ENCODE results near the gene UGT1A9. TPM values are rescaled to one million over a fixed set of nuclear protein-coding genes. Genes with fewer than 3 reads are reported as not detected.

Gene UGT1A9
- total and polyA plus RNA-seq, 2 of the 4 experiments (the other 2 are of a cell fraction), result not detected

DNA sequence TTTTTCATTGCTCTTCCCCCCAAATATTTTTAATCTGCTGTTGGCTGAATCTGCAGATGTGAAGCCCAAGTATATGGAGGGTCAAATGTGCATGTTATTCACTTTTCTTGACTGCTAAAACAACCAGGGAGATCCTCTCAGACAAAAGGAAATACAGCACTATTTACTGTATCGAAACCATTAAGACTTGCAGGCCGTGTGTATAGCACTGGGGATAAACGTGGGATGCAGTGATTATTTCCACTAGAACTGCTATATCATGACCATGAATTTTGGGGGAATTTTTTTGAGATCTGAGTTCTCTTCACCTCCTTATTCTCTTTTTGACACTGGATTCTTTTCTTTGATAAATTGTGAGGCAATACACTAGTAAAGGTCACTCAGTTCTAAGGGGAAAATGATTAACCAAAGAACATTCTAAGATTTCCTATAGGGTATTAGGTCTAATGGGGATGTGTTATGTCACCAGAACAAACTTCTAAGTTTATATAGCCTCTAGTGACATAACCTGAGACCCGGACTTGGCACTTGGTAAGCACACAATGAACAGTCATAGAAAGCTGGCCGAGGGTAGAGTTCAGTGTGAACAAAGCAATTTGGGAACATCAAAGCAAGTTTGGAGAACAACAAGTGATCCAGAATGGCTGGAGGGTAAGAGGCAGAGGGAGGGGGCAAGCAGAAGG, 73.5 kb downstream of the UGT1A9 start:
- Histone ChIP-seq H4K8ac (ENCODE audit: low read depth in 2 of 2, low read length in 2 of 2) (no peak overlapping the region), H3K9me3 (ENCODE audit: control insufficient read depth, insufficient read depth, low read length) (no peaks in the 10 kb centered on the region), H3K36me3 (ENCODE audit: control insufficient read depth, insufficient read depth, low read length) (no peaks in the 10 kb centered on the region), H2BK15ac (ENCODE audit: low read depth, low read length) (no peak overlapping the region), H4K5ac (ENCODE audit: low read depth, low read length) (no peak overlapping the region), H4K20me1 (ENCODE audit: insufficient read depth, low read length) (no peaks in the 10 kb centered on the region), H2BK20ac (ENCODE audit: low read depth, low read length) (no peak overlapping the region), H3K79me1 (ENCODE audit: low read depth in 1 of 2, low read length in 2 of 2) (no peaks in the 10 kb centered on the region), H3K4me3 (ENCODE audit: insufficient read depth, low read depth, low read length) (no peak overlapping the region), H2BK5ac (ENCODE audit: low read depth, low read length, poor library complexity, severe bottlenecking) (no peak overlapping the region), H3K4me1 (ENCODE audit: control insufficient read depth, insufficient read depth, low read length) (no peaks in the 10 kb centered on the region), H2AK9ac (replicated peaks; ENCODE audit: low read depth, low read length, poor library complexity) (no peak overlapping the region), H3K23ac (ENCODE audit: low read depth, low read length) (no peak overlapping the region), H2BK120ac (ENCODE audit: low read depth, low read length) (no peak overlapping the region), H3K4me2 (ENCODE audit: low read depth, low read length) (no peak overlapping the region), H3K9ac (ENCODE audit: low read depth, low read length) (no peak overlapping the region), H3K9me1 (ENCODE audit: insufficient read depth, low read length) (no peaks in the 10 kb centered on the region), H3K56ac (ENCODE audit: extremely low read depth, insufficient read depth, low read length) (no peak overlapping the region), H3K27ac (ENCODE audit: insufficient read depth, low read length) (no peak overlapping the region), H2AK5ac (ENCODE audit: low read depth, low read length) (no peak overlapping the region), H3K4ac (ENCODE audit: low read depth, low read length) (no peak overlapping the region), H4K91ac (ENCODE audit: insufficient read depth, low read depth, low read length) (no peak overlapping the region), H3K18ac (ENCODE audit: low read depth, low read length) (no peak overlapping the region), H3K14ac (replicated peaks; ENCODE audit: low read depth, low read length) (no peak overlapping the region), H2AFZ (replicated peaks; ENCODE audit: low read length, poor library complexity) (no peak overlapping the region), H3K27me3 (ENCODE audit: control insufficient read depth, insufficient read depth, low read length) (no peaks in the 10 kb centered on the region; the same call in 1 of the 2 replicates)
- dilution Hi-C loops (cut with HindIII; ENCODE audit: low sequenced_read_pairs, unreplicated experiment), result no loop called here
- intact Hi-C loops (cut with micrococcal nuclease), result no loop called here
- ATAC-seq (ENCODE audit: low read depth) (no peak), DNase-seq (no peak)
- TF ChIP-seq RCOR1 (IDR thresholded peaks at IDR 0.05; ENCODE audit: insufficient replicate concordance, low read length) (no peak), RFX5 (IDR thresholded peaks at IDR 0.05; ENCODE audit: low read depth, low read length) (no peak), FOS (IDR thresholded peaks at IDR 0.05; ENCODE audit: low read depth, low read length) (no peak), SMC3 (IDR thresholded peaks at IDR 0.05; ENCODE audit: low read depth, low read length) (no peak), POLR2A (IDR thresholded peaks at IDR 0.05; ENCODE audit: low read depth, low read length) (no peak), RAD21 (IDR thresholded peaks at IDR 0.05; ENCODE audit: low read length) (no peak), CEBPB (IDR thresholded peaks at IDR 0.05; ENCODE audit: low read depth, low read length) (no peak), BHLHE40 (IDR thresholded peaks at IDR 0.05; ENCODE audit: low read depth, low read length) (no peak), NFE2L2 (IDR thresholded peaks at IDR 0.05; ENCODE audit: low read depth, low read length) (no peak), MAFK (IDR thresholded peaks at IDR 0.05; ENCODE audit: low read depth, low read length) (no peak), MXI1 (IDR thresholded peaks at IDR 0.05; ENCODE audit: borderline replicate concordance, low read depth, low read length) (no peak), MAZ (IDR thresholded peaks at IDR 0.05; ENCODE audit: borderline replicate concordance, low read depth, low read length) (no peak), CHD1 (IDR thresholded peaks at IDR 0.05; ENCODE audit: low read depth, low read length) (no peak)
- TF ChIP-seq, protein P1, sequence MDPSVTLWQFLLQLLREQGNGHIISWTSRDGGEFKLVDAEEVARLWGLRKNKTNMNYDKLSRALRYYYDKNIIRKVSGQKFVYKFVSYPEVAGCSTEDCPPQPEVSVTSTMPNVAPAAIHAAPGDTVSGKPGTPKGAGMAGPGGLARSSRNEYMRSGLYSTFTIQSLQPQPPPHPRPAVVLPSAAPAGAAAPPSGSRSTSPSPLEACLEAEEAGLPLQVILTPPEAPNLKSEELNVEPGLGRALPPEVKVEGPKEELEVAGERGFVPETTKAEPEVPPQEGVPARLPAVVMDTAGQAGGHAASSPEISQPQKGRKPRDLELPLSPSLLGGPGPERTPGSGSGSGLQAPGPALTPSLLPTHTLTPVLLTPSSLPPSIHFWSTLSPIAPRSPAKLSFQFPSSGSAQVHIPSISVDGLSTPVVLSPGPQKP (IDR thresholded peaks at IDR 0.05; ENCODE audit: borderline replicate concordance, low read depth, low read length), result no peak
- TF ChIP-seq, protein P2, sequence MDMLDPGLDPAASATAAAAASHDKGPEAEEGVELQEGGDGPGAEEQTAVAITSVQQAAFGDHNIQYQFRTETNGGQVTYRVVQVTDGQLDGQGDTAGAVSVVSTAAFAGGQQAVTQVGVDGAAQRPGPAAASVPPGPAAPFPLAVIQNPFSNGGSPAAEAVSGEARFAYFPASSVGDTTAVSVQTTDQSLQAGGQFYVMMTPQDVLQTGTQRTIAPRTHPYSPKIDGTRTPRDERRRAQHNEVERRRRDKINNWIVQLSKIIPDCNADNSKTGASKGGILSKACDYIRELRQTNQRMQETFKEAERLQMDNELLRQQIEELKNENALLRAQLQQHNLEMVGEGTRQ (IDR thresholded peaks at IDR 0.05; ENCODE audit: low read depth, low read length), result no peak
- TF ChIP-seq, protein P3, sequence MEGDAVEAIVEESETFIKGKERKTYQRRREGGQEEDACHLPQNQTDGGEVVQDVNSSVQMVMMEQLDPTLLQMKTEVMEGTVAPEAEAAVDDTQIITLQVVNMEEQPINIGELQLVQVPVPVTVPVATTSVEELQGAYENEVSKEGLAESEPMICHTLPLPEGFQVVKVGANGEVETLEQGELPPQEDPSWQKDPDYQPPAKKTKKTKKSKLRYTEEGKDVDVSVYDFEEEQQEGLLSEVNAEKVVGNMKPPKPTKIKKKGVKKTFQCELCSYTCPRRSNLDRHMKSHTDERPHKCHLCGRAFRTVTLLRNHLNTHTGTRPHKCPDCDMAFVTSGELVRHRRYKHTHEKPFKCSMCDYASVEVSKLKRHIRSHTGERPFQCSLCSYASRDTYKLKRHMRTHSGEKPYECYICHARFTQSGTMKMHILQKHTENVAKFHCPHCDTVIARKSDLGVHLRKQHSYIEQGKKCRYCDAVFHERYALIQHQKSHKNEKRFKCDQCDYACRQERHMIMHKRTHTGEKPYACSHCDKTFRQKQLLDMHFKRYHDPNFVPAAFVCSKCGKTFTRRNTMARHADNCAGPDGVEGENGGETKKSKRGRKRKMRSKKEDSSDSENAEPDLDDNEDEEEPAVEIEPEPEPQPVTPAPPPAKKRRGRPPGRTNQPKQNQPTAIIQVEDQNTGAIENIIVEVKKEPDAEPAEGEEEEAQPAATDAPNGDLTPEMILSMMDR (conservative IDR thresholded peaks at IDR 0.05; ENCODE audit: low read depth, low read length), result no peak
- ChIA-PET POLR2A (ENCODE audit: unreplicated experiment) (no interaction called here), CTCF (no interaction called here)
- in situ Hi-C loops (cut with MboI; ENCODE audit: low sequenced_read_pairs), result no loop called here
- WGBS, 2 experiments (ENCODE audit: extremely low coverage in 2 of 2, insufficient read length in 1 of 2), result 29% methylated on average over 1 of the region's 5 CpGs; no CpG with 5 or more reads in 1 of the 2 experiments
- BruUV-seq (replicated peaks), result no TSS peak
